Inflammatory macrophage treated with lipopolysaccharide for 4 hours (primary cell): Measurements from ENCODE around the gene KIF16B.
A peak's percentile ranks its signal among the peaks of the same experiment; 100 is the strongest.

ENCODE experiments used
- DNase-seq: peaks from one replicate; pipeline ENCODE4 v3.0.0-alpha.2; 2020

Gene KIF16B

GRCh38 chr20:16517946-16518783, 55.1 kb downstream of the KIF16B start:
- DNase-seq, result peak; percentile 39

GRCh38 chr20:16516794-16517193, 56.5 kb downstream of the KIF16B start:
- no peak for DNase-seq

- no peak for DNase-seq
These were observed 58.2 kb downstream of the KIF16B start for GRCh38 chr20:16515046-16515445.

- DNase-seq, result peak; percentile 86
These were observed 59.1 kb downstream of the KIF16B start for GRCh38 chr20:16514140-16514539.

- DNase-seq, result no peak
These were observed 67.4 kb downstream of the KIF16B start for GRCh38 chr20:16505894-16506293.

- no peak for DNase-seq
These were observed 71.9 kb downstream of the KIF16B start for GRCh38 chr20:16501301-16501700.

GRCh38 chr20:16500197-16500596, 73.1 kb downstream of the KIF16B start:
- DNase-seq, result no peak

GRCh38 chr20:16498526-16499253, 74.6 kb downstream of the KIF16B start:
- no peak for DNase-seq

- DNase-seq, result no peak
These were observed 75.4 kb downstream of the KIF16B start for GRCh38 chr20:16497896-16498295.

GRCh38 chr20:16493486-16493885, 79.8 kb downstream of the KIF16B start:
- no peak for DNase-seq

- DNase-seq, result peak; percentile 77
These were observed 81.8 kb downstream of the KIF16B start for GRCh38 chr20:16491294-16491905.

GRCh38 chr20:16490696-16491095, 82.6 kb downstream of the KIF16B start:
- no peak for DNase-seq

GRCh38 chr20:16488616-16489015, 84.6 kb downstream of the KIF16B start:
- DNase-seq, result no peak

GRCh38 chr20:16488086-16488485, 85.2 kb downstream of the KIF16B start:
- DNase-seq, result no peak

GRCh38 chr20:16486532-16486931, 86.7 kb downstream of the KIF16B start:
- no peak for DNase-seq

- no peak for DNase-seq
These were observed 87.8 kb downstream of the KIF16B start for GRCh38 chr20:16485401-16485800.

GRCh38 chr20:16483024-16483423, 90.2 kb downstream of the KIF16B start:
- no peak for DNase-seq

- no peak for DNase-seq
These were observed 91.3 kb downstream of the KIF16B start for GRCh38 chr20:16481977-16482376.

- DNase-seq, result peak; percentile 6
These were observed 93.6 kb downstream of the KIF16B start for GRCh38 chr20:16479666-16480065.

- DNase-seq, result no peak
These were observed 95.6 kb downstream of the KIF16B start for GRCh38 chr20:16477632-16478031.

- peak; percentile 59 for DNase-seq
These were observed 97.2 kb downstream of the KIF16B start for GRCh38 chr20:16476032-16476431.

GRCh38 chr20:16475225-16475624, 98.0 kb downstream of the KIF16B start:
- no peak for DNase-seq

- peak; percentile 7 for DNase-seq
These were observed 98.9 kb downstream of the KIF16B start for GRCh38 chr20:16474363-16474762.
